ENCODE measurements around the gene DDX23. TPM values are rescaled to one million over a fixed set of nuclear protein-coding genes. Genes with fewer than 3 reads are reported as not detected.
A peak's percentile ranks its signal among the peaks of the same experiment; 100 is the strongest.
"Not testable (repeated sequence)": the region's sequence is repeated elsewhere in the genome, so short reads cannot be mapped to it uniquely, and the experiment has no call there.

Gene DDX23
- total and polyA plus RNA-seq, 7 experiments from 2014 or later, result 32.8 to 160 (median 90.9) TPM

DNA sequence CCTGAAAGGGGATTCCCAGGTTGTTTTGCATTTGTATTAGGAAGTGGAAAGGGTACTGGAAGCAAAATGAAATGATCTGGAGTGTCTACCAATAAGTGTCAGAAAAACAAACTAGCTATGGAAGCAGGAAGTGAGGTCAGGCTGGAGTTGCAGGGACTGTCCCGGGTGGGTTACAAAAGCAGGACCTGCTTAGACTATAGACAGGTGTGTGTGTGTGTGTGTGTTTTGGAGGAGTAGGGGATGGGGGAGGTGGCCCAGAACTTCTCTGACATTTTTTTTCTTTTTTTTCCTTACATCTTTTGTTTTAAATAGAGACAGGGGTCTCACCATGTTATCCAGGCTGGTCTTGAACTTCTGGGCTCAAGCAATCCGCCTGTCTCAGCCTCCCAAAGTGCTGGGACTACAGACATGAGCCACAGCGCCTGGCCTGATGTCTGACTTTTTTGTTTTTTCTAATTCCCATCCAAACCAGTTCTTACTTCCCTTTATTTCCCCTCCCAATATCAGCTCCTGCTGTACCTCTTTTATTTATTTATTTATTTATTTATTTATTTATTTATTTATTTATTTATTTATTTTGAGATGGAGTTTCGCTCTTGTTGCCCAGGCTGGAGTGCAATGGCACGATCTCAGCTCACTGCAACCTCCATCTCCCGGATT lies 14.2 kb upstream of the DDX23 start:
- intact Hi-C loops (cut with micrococcal nuclease), result loop anchor here in 1 of 2 donors (5.0 kb wide), 1 partner anchor 246 kb away; the partner anchor contains the start of gene LMBR1L

DNA sequence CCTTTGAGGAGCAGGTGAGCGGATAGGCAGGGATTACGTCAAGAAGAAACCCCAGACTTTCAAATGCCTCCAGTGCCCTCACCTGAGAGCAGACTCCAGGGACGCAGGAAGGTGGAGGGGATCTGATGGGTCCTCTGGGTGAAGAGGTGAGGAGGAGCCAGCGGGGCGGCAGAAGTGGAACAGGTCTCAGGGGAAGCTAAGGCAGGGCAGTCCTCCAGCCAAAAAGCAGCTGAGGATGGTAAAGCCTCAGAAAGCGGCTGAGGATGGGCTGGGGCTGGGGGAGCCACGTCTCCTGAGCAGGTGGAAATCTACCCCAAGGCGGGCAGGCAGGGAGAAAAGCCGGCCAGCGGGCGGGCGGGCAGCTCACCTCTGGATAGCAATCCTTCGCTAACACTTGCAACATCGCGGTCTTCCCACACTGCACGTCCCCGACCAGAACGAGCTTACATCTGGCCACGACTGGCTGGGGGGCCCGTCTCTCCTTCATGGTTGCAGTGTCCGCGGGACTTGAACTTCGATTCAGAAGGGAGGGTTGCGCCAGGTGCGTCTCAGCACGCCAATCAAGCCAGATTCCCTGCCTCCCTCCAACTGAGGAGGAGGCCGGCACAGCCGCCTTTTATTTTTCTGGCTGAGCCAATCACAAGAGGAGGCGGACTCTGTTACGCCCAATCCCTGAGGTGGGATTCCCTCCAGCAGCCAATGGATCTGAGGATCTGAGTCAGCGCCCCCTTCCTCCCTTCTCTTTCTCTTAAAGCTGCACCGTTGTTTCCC lies 13.5 kb upstream of the DDX23 start, which contains the start of gene RND1:
Gene RND1 (minus strand): TSS at position 590 of the 771 bp plus-strand sequence. CDS start 103 bp downstream, at position 487.
- Histone ChIP-seq H3K36me3 (ENCODE audit: control insufficient read depth in 2 of 3, insufficient read depth in 3 of 3, low read length in 3 of 3) (no peaks in the 10 kb centered on the region), H3K27me3 (ENCODE audit: control insufficient read depth in 2 of 2, insufficient read depth in 2 of 2, low read length in 2 of 2) (no peaks in the 10 kb centered on the region), H3K4me1 (ENCODE audit: control insufficient read depth in 2 of 2, insufficient read depth in 2 of 2, low read length in 2 of 2) (peaks cover 10 to 11% of the 10 kb centered on the region in 2 donors), H3K27ac (ENCODE audit: low read depth, low read length) (peak within 1 kb of the TSS; percentile 62), H3K9me3 (ENCODE audit: control insufficient read depth in 2 of 3, low read length in 3 of 3) (no peaks in the 10 kb centered on the region), H3K4me3 (ENCODE audit: low read length) (peak within 1 kb of the TSS; percentile 69)
- ATAC-seq (peak; percentile 96), DNase-seq (peak; percentile 50 to 92 (median 82))
- H3K4me3 Mint-ChIP-seq, result peak within 1 kb of the TSS; percentile 87 to 95 (median 94)
- peaks cover 15 to 28% (median 25%) of the 10 kb centered on the region in 7 donors for H3K4me1 Mint-ChIP-seq
- peaks cover 23 to 42% (median 28%) of the 10 kb centered on the region in 5 donors for H3K27me3 Mint-ChIP-seq
- peaks cover 0 to 13% (median 4%) of the 10 kb centered on the region in 5 donors for H3K36me3 Mint-ChIP-seq
- H3K27ac Mint-ChIP-seq, result peak within 1 kb of the TSS; percentile 66 to 96 (median 85)
- CTCF ChIA-PET, result interaction anchor here (0.6 to 3.7 kb wide), 9 partner anchors 9 to 996 kb away, joined by 3 to 36 read pairs (median 3); partner anchors contain the start of gene DDX23
- no peaks in the 10 kb centered on the region for H3K9me3 Mint-ChIP-seq
- intact Hi-C loops (cut with micrococcal nuclease), result loop anchor here (1.0 to 5.0 kb wide), 4 partner anchors 12 to 247 kb away; partner anchors contain the start of genes ARF3 (in 1 of the 2), FKBP11 (in 1 of the 2) and LMBR1L (in 1 of the 2)
- POLR2A ChIA-PET, result interaction anchor here (0.6 to 3.7 kb wide), 12 partner anchors 9 to 1160 kb away, joined by 3 to 56 read pairs (median 3); partner anchors contain the start of genes ARF3 and DDX23

More for the DNA sequence above, 14.2 kb upstream of the DDX23 start:
- Histone ChIP-seq H3K4me1 (ENCODE audit: control insufficient read depth in 2 of 2, insufficient read depth in 2 of 2, low read length in 2 of 2) (peaks cover 10 to 11% of the 10 kb centered on the region in 2 donors), H3K27me3 (ENCODE audit: control insufficient read depth in 2 of 2, insufficient read depth in 2 of 2, low read length in 2 of 2) (no peaks in the 10 kb centered on the region), H3K9me3 (ENCODE audit: control insufficient read depth in 2 of 3, low read length in 3 of 3) (no peaks in the 10 kb centered on the region), H3K36me3 (ENCODE audit: control insufficient read depth in 2 of 3, insufficient read depth in 3 of 3, low read length in 3 of 3) (no peaks in the 10 kb centered on the region), H3K27ac (ENCODE audit: low read depth, low read length) (peak overlapping the region; percentile 62), H3K4me3 (ENCODE audit: low read length) (peak overlapping the region; percentile 69)
- peaks cover 0 to 6% (median 3%) of the 10 kb centered on the region in 5 donors for H3K36me3 Mint-ChIP-seq
- ChIA-PET CTCF (interaction anchor here (0.6 to 3.7 kb wide), 6 partner anchors 9 to 105 kb away, joined by 3 to 36 read pairs (median 6); partner anchors contain the start of gene DDX23), POLR2A (interaction anchor here (0.5 to 3.7 kb wide), 10 partner anchors 8 to 267 kb away, joined by 3 to 56 read pairs (median 3); partner anchors contain the start of genes ARF3 and DDX23)
- H3K27ac Mint-ChIP-seq, result peak overlapping the region; percentile 24 to 96 (median 82)
- peak overlapping the region; percentile 87 to 95 (median 94) for H3K4me3 Mint-ChIP-seq
- peak in 1 of 9 donors; percentile 7 for DNase-seq
- H3K9me3 Mint-ChIP-seq, result no peaks in the 10 kb centered on the region
- peaks cover 15 to 28% (median 25%) of the 10 kb centered on the region in 7 donors for H3K4me1 Mint-ChIP-seq
- peak; percentile 64 for ATAC-seq
- H3K27me3 Mint-ChIP-seq, result peaks cover 21 to 35% (median 28%) of the 10 kb centered on the region in 5 donors

DNA sequence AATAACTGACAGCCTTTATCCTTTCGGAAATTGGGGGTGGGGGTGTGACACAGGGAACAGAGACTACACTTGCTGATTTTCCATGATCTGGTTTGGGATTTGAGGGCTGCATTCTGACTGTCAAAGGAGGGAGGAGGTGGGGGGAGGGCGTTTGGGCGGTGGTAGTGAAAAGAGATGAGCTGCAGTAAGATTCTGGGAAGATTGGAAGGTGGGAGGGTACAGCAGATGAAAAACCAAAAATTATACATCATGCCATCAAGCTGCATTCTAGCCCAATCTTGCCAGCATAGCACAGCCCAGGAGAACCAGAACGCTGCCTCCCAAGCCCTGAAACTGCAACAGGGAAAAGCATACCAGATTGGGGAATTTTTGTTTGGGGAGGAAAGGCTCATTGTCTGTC lies 11.3 kb upstream of the DDX23 start:
- intact Hi-C loops (cut with micrococcal nuclease), result no loop called here
- Histone ChIP-seq H3K27ac (ENCODE audit: low read depth, low read length) (no peak overlapping the region), H3K9me3 (ENCODE audit: control insufficient read depth in 2 of 3, low read length in 3 of 3) (no peaks in the 10 kb centered on the region), H3K4me3 (ENCODE audit: low read length) (no peak overlapping the region), H3K4me1 (ENCODE audit: control insufficient read depth in 2 of 2, insufficient read depth in 2 of 2, low read length in 2 of 2) (peaks cover 10 to 11% of the 10 kb centered on the region in 2 donors), H3K27me3 (ENCODE audit: control insufficient read depth in 2 of 2, insufficient read depth in 2 of 2, low read length in 2 of 2) (no peaks in the 10 kb centered on the region), H3K36me3 (ENCODE audit: control insufficient read depth in 2 of 3, insufficient read depth in 3 of 3, low read length in 3 of 3) (no peaks in the 10 kb centered on the region)
- DNase-seq, result no peak
- Mint-ChIP-seq H3K4me1 (peaks cover 15 to 28% (median 25%) of the 10 kb centered on the region in 7 donors), H3K27ac (peak overlapping the region in 1 of 9 donors; percentile 3), H3K36me3 (peaks cover 0 to 13% (median 4%) of the 10 kb centered on the region in 5 donors), H3K27me3 (peaks cover 23 to 42% (median 28%) of the 10 kb centered on the region in 5 donors), H3K9me3 (no peaks in the 10 kb centered on the region), H3K4me3 (no peak overlapping the region)
- ATAC-seq, result no peak
- ChIA-PET POLR2A (interaction anchor here (0.5 kb wide), 1 partner anchor 150 kb away, joined by 3 read pairs; no protein-coding TSS in a partner anchor), CTCF (interaction anchor here (0.6 to 1.1 kb wide), 2 partner anchors 10 to 123 kb away, joined by 3 to 5 read pairs; no protein-coding TSS in a partner anchor)

DNA sequence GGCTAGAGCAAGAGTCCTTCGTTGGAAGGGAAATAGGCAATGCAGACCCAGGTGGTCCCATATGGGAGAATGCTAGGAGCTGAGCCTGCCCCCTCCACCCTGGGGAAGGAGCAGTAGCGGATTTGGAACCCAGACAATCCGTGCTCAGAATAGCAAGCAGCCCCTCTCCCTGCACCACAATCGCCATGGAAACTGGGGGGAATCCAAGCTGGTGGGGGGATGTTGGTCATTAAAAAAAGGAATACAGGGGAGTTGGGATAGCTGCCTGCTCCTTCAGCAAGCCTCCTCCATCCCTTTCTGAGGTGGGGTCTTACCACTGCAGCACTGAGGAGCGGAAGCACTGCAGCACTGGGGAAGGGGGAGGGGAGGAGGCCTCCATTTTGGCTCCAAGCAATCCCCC lies 10.8 kb upstream of the DDX23 start:
- ChIA-PET CTCF (interaction anchor here (1.1 kb wide), 1 partner anchor 10 kb away, joined by 5 read pairs; no protein-coding TSS in a partner anchor), POLR2A (no interaction called here)
- intact Hi-C loops (cut with micrococcal nuclease), result no loop called here
- no peaks in the 10 kb centered on the region for H3K9me3 Mint-ChIP-seq
- peak overlapping the region in 1 of 10 donors; percentile 19 for H3K4me3 Mint-ChIP-seq
- ATAC-seq, result no peak
- Histone ChIP-seq H3K9me3 (ENCODE audit: control insufficient read depth in 2 of 3, low read length in 3 of 3) (no peaks in the 10 kb centered on the region), H3K36me3 (ENCODE audit: control insufficient read depth in 2 of 3, insufficient read depth in 3 of 3, low read length in 3 of 3) (no peaks in the 10 kb centered on the region), H3K27ac (ENCODE audit: low read depth, low read length) (no peak overlapping the region), H3K4me3 (ENCODE audit: low read length) (no peak overlapping the region), H3K27me3 (ENCODE audit: control insufficient read depth in 2 of 2, insufficient read depth in 2 of 2, low read length in 2 of 2) (no peaks in the 10 kb centered on the region), H3K4me1 (ENCODE audit: control insufficient read depth in 2 of 2, insufficient read depth in 2 of 2, low read length in 2 of 2) (peaks cover 10 to 11% of the 10 kb centered on the region in 2 donors)
- H3K27me3 Mint-ChIP-seq, result peaks cover 23 to 42% (median 28%) of the 10 kb centered on the region in 5 donors
- no peak for DNase-seq
- peaks cover 15 to 28% (median 25%) of the 10 kb centered on the region in 7 donors for H3K4me1 Mint-ChIP-seq
- no peak overlapping the region for H3K27ac Mint-ChIP-seq
- H3K36me3 Mint-ChIP-seq, result peaks cover 0 to 13% (median 4%) of the 10 kb centered on the region in 5 donors

DNA sequence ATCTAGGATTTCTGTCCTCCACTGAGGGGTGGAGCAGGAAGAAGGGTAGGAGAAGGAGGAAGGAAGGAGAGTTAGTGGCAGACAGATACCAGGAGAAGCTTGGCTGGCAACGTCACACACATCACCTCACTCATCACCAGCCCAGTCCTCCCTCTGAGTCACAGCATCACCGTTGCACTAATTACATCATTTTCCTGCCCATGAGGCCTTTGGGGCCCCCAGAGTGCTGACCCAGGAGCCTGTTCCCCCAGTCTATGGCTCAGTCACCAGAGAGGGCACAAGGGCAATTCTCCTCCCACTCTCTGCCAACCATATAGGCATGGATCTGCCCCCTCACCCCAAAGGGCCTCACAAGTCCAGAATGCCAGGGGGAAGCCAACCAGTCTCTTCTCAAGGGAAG lies 9.1 kb upstream of the DDX23 start:
- Histone ChIP-seq H3K4me3 (ENCODE audit: low read length) (no peak overlapping the region), H3K4me1 (ENCODE audit: control insufficient read depth in 2 of 2, insufficient read depth in 2 of 2, low read length in 2 of 2) (peaks cover 9 to 11% of the 10 kb centered on the region in 2 donors), H3K9me3 (ENCODE audit: control insufficient read depth in 2 of 3, low read length in 3 of 3) (no peaks in the 10 kb centered on the region), H3K27me3 (ENCODE audit: control insufficient read depth in 2 of 2, insufficient read depth in 2 of 2, low read length in 2 of 2) (no peaks in the 10 kb centered on the region), H3K36me3 (ENCODE audit: control insufficient read depth in 2 of 3, insufficient read depth in 3 of 3, low read length in 3 of 3) (no peaks in the 10 kb centered on the region), H3K27ac (ENCODE audit: low read depth, low read length) (no peak overlapping the region)
- Mint-ChIP-seq H3K4me3 (no peak overlapping the region), H3K9me3 (no peaks in the 10 kb centered on the region), H3K4me1 (peaks cover 14 to 27% (median 24%) of the 10 kb centered on the region in 7 donors), H3K36me3 (peaks cover 0 to 13% (median 4%) of the 10 kb centered on the region in 5 donors), H3K27ac (no peak overlapping the region), H3K27me3 (peaks cover 23 to 42% (median 28%) of the 10 kb centered on the region in 5 donors)
- DNase-seq (no peak), ATAC-seq (no peak)
- intact Hi-C loops (cut with micrococcal nuclease), result no loop called here
- ChIA-PET POLR2A (no interaction called here), CTCF (interaction anchor here (1.2 kb wide), 1 partner anchor 31 kb away, joined by 4 read pairs; no protein-coding TSS in a partner anchor)

DNA sequence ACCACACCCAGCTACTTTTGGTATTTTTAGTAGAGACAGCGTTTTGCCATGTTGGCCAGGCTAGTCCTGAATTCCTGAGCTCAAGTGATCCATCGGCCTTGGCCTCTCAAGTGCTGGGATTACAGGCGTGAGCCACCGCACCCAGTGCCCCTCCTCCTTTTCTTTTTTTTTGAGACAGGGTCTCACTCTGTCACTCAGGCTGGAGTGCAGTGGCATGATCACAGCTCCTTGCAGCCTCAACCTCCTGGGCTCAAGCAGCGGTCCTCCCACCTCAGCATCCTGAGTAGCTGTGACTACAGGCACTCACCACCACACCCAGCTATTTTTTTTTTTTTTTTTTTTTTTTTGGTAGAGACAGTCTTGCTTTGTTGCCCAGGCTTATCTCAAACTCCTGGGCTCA lies 8.3 kb upstream of the DDX23 start:
- ATAC-seq, result not testable (repeated sequence)

More for the DNA sequence above, 8.3 kb upstream of the DDX23 start:
- H3K27ac ChIP-seq (ENCODE audit: low read depth, low read length); DNase-seq; intact Hi-C loops (cut with micrococcal nuclease); H3K36me3 ChIP-seq (ENCODE audit: control insufficient read depth in 2 of 3, insufficient read depth in 3 of 3, low read length in 3 of 3); H3K4me3 Mint-ChIP-seq; H3K27ac Mint-ChIP-seq; H3K27me3 ChIP-seq (ENCODE audit: control insufficient read depth in 2 of 2, insufficient read depth in 2 of 2, low read length in 2 of 2); H3K9me3 ChIP-seq (ENCODE audit: control insufficient read depth in 2 of 3, low read length in 3 of 3); H3K4me3 ChIP-seq (ENCODE audit: low read length); H3K9me3 Mint-ChIP-seq: not testable (repeated sequence)
- ChIA-PET CTCF (interaction anchor here (0.6 to 1.2 kb wide), 3 partner anchors 32 to 410 kb away, joined by 3 to 6 read pairs (median 4); no protein-coding TSS in a partner anchor), POLR2A (interaction anchor here (0.6 to 0.8 kb wide), 3 partner anchors 8 to 57 kb away, joined by 3 to 5 read pairs (median 3); partner anchors contain the start of gene DDX23)
- peaks cover 0 to 13% (median 4%) of the 10 kb centered on the region in 5 donors for H3K36me3 Mint-ChIP-seq
- peaks cover 5 to 18% (median 15%) of the 10 kb centered on the region in 7 donors for H3K4me1 Mint-ChIP-seq
- H3K4me1 ChIP-seq (ENCODE audit: control insufficient read depth in 2 of 2, insufficient read depth in 2 of 2, low read length in 2 of 2), result peaks cover 5 to 11% of the 10 kb centered on the region in 2 donors
- peaks cover 23 to 42% (median 27%) of the 10 kb centered on the region in 5 donors for H3K27me3 Mint-ChIP-seq

All from naive thymus-derived CD4-positive, alpha-beta T cell (primary cell).